T47D (cell line): ENCODE results near the gene LDLRAP1.

Source experiments
- DNase-seq, 2 experiments: peaks; one replicate each; pipeline versions ENCODE4 v3.0.0 to v3.0.0-alpha.2; 2011 to 2012; ENCODE audit warnings: low read depth in 1 of 2, low spot score in 1 of 2
- JUND ChIP-seq: IDR thresholded peaks from 2 replicates; pipeline ENCODE4 v1.6.1; 2012; ENCODE audit warnings: low read depth
- in situ Hi-C: cut with HindIII; loops from 2 replicates; pipeline ENCODE4 v1.10.0; 2016; ENCODE audit warnings: low sequenced_read_pairs, low pct_unique_long_range_greater_than_20kb

The LDLRAP1 gene

GRCh38 chr1:25528881-25529517 is 14.4 kb upstream of the LDLRAP1 start:
- TF ChIP-seq JUND: no peak

GRCh38 chr1:25529518-25530185 is 13.8 kb upstream of the LDLRAP1 start:
- in situ Hi-C loops: no loop called here
- no peak for TF ChIP-seq JUND
- no peak for DNase-seq

More at GRCh38 chr1:25528881-25529517, 14.4 kb upstream of the LDLRAP1 start:
- DNase-seq: no peak
- in situ Hi-C loops: no loop called here

GRCh38 chr1:25530186-25531081 is 13.0 kb upstream of the LDLRAP1 start:
- no peak for DNase-seq
- TF ChIP-seq JUND: no peak
- in situ Hi-C loops: no loop called here

GRCh38 chr1:25531082-25531461 is 12.3 kb upstream of the LDLRAP1 start:
- in situ Hi-C loops: no loop called here
- DNase-seq: no peak
- TF ChIP-seq JUND: no peak

- DNase-seq: no peak
- in situ Hi-C loops: no loop called here
- no peak for TF ChIP-seq JUND
Observed at GRCh38 chr1:25532970-25533369, 10.4 kb upstream of the LDLRAP1 start.

- no peak for TF ChIP-seq JUND
- in situ Hi-C loops: no loop called here
- DNase-seq: no peak
Observed at GRCh38 chr1:25533775-25534409, 9.5 kb upstream of the LDLRAP1 start.

GRCh38 chr1:25534410-25534788 is 9.0 kb upstream of the LDLRAP1 start:
- no peak for TF ChIP-seq JUND
- in situ Hi-C loops: no loop called here
- no peak for DNase-seq

GRCh38 chr1:25536124-25536523 is 7.3 kb upstream of the LDLRAP1 start:
- in situ Hi-C loops: no loop called here
- no peak for TF ChIP-seq JUND
- no peak for DNase-seq

GRCh38 chr1:25537153-25537831 is 6.1 kb upstream of the LDLRAP1 start:
- no peak for TF ChIP-seq JUND
- no peak for DNase-seq
- in situ Hi-C loops: no loop called here

GRCh38 chr1:25538191-25538767 is 5.1 kb upstream of the LDLRAP1 start:
- in situ Hi-C loops: no loop called here
- DNase-seq: no peak
- TF ChIP-seq JUND: no peak

GRCh38 chr1:25540750-25541342 is 2.6 kb upstream of the LDLRAP1 start:
- in situ Hi-C loops: no loop called here
- TF ChIP-seq JUND: no peak
- DNase-seq: no peak
